ENCODE measurements around the gene LGI2. TPM values are rescaled to one million over a fixed set of nuclear protein-coding genes. Genes with fewer than 3 reads are reported as not detected.

The LGI2 gene
- total RNA-seq, 1 experiment from 2014 or later, result 1.4 TPM

GRCh38 chr4:25021216-25021615, 9.5 kb downstream of the LGI2 start:
- no peaks in the 10 kb centered on the region for H3K9me3 Mint-ChIP-seq
- H3K4me2 ChIP-seq (ENCODE audit: insufficient read depth, insufficient read length, low read length), result no peak overlapping the region
- H4K5ac ChIP-seq (ENCODE audit: insufficient read length, low read depth, low read length), result no peak overlapping the region
- no peak overlapping the region for H3T11ph ChIP-seq (ENCODE audit: low read length)
- no peak overlapping the region for H4K8ac ChIP-seq (replicated peaks; ENCODE audit: insufficient read length, low read depth, low read length)
- H2AFZ ChIP-seq (ENCODE audit: low read length), result no peak overlapping the region
- no peaks in the 10 kb centered on the region for H3K23me2 ChIP-seq (ENCODE audit: insufficient read length, low read depth, low read length, poor library complexity, severe bottlenecking)
- H2BK120ac ChIP-seq (ENCODE audit: low read depth, low read length, poor library complexity, severe bottlenecking), result no peak overlapping the region
- no peak overlapping the region for H2BK15ac ChIP-seq (ENCODE audit: low read depth, low read length)
- H3K9ac ChIP-seq (ENCODE audit: extremely low read depth, insufficient read length, low read length), result no peak overlapping the region
- H3K27me3 Mint-ChIP-seq (ENCODE audit: low read depth), result peaks cover 4% of the 10 kb centered on the region
- H3K18ac ChIP-seq (ENCODE audit: insufficient read length, low read depth, low read length), result no peak overlapping the region
- no peaks in the 10 kb centered on the region for H3K79me2 ChIP-seq (ENCODE audit: insufficient read depth, low read length)
- TF ChIP-seq CTCF (conservative IDR thresholded peaks at IDR 0.05), result no peak
- H3K4me1 Mint-ChIP-seq, result no peaks in the 10 kb centered on the region
- no peak overlapping the region for H3K23ac ChIP-seq (ENCODE audit: insufficient read length, low read depth, low read length)
- no peak overlapping the region for H2AK5ac ChIP-seq (ENCODE audit: insufficient read length, low read length)
- H4K91ac ChIP-seq (ENCODE audit: insufficient read length, low read depth, low read length), result no peak overlapping the region
- no peak overlapping the region for H2BK5ac ChIP-seq (ENCODE audit: insufficient read length, low read length)
- no peak overlapping the region for H3K14ac ChIP-seq (ENCODE audit: insufficient read depth, low read length)
- H3K79me1 ChIP-seq (ENCODE audit: insufficient read depth, low read depth, low read length, poor library complexity, severe bottlenecking), result no peaks in the 10 kb centered on the region
- no peak for DNase-seq
- no peak overlapping the region for H3K4me3 Mint-ChIP-seq
- H3K27ac Mint-ChIP-seq, result no peak overlapping the region
- H3K27me3 ChIP-seq (ENCODE audit: insufficient read depth, low read length), result no peaks in the 10 kb centered on the region
- H3K4me1 ChIP-seq (ENCODE audit: insufficient read depth, low read length), result no peaks in the 10 kb centered on the region
- no peak overlapping the region for H2BK12ac ChIP-seq (ENCODE audit: insufficient read length, low read depth, low read length)
- H2BK20ac ChIP-seq (ENCODE audit: low read depth, low read length, poor library complexity, severe bottlenecking), result no peak overlapping the region
- no peaks in the 10 kb centered on the region for H4K20me1 ChIP-seq (ENCODE audit: control insufficient read depth, insufficient read depth, insufficient read length)
- no peak overlapping the region for H3K56ac ChIP-seq (ENCODE audit: insufficient read length, low read depth, low read length)
- no CpG with 5 or more reads among the region's 2 CpGs for WGBS (ENCODE audit: extremely low coverage, insufficient read length, low lambda C conversion rate)
- no peak overlapping the region for H3K4ac ChIP-seq (ENCODE audit: low read depth, low read length)
- peaks cover 0 to 10% (median 5%) of the 10 kb centered on the region in 3 experiments; a peak in 2 of 7 replicates for H3K36me3 Mint-ChIP-seq (ENCODE audit: insufficient read depth in 1 of 3, low read depth in 3 of 3)
- no peaks in the 10 kb centered on the region for H3K9me3 ChIP-seq (ENCODE audit: control insufficient read depth, low read depth, low read length)
- H3K27ac ChIP-seq (ENCODE audit: insufficient read length, low read depth, low read length), result no peak overlapping the region
